Inflammatory macrophage treated with lipopolysaccharide for 4 hours (primary cell): ENCODE results near the gene IL36B.

Experiments used
- DNase-seq: peaks from one replicate; pipeline ENCODE4 v3.0.0-alpha.2; 2020

The IL36B gene

DNA sequence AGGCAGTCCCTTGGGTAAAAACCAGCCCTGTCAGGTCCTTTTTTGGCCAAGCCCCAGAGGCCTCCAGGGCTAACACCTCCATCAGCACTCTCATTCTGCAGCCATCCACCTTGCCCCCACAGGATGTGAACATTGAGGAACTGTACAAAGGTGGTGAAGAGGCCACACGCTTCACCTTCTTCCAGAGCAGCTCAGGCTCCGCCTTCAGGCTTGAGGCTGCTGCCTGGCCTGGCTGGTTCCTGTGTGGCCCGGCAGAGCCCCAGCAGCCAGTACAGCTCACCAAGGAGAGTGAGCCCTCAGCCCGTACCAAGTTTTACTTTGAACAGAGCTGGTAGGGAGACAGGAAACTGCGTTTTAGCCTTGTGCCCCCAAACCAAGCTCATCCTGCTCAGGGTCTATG lies 22.4 kb upstream of the IL36B start:
- no peak for DNase-seq

GRCh38 chr2:113073325-113073834 lies 20.7 kb upstream of the IL36B start:
- DNase-seq: no peak

GRCh38 chr2:113072584-113072983 lies 19.9 kb upstream of the IL36B start:
- no peak for DNase-seq

DNA sequence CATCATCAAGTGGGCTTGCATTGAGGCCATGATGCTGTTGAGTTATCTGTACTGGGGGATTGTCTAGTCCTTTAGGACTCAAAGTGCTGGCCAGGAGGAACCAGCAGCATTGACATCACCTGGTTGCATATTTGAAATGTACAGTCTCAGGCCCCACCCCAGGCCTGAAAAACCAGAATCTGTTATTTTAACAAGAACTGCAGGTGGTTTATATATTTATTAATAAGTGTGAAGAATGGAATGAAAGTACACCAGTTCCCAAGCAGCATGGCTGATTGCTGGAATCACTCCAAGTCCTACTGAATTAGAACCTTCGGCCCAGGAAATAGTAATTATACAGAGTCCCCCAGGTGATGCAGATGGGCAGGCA lies 17.9 kb upstream of the IL36B start:
- no peak for DNase-seq

GRCh38 chr2:113069676-113070605 lies 17.3 kb upstream of the IL36B start:
- DNase-seq: no peak

DNA sequence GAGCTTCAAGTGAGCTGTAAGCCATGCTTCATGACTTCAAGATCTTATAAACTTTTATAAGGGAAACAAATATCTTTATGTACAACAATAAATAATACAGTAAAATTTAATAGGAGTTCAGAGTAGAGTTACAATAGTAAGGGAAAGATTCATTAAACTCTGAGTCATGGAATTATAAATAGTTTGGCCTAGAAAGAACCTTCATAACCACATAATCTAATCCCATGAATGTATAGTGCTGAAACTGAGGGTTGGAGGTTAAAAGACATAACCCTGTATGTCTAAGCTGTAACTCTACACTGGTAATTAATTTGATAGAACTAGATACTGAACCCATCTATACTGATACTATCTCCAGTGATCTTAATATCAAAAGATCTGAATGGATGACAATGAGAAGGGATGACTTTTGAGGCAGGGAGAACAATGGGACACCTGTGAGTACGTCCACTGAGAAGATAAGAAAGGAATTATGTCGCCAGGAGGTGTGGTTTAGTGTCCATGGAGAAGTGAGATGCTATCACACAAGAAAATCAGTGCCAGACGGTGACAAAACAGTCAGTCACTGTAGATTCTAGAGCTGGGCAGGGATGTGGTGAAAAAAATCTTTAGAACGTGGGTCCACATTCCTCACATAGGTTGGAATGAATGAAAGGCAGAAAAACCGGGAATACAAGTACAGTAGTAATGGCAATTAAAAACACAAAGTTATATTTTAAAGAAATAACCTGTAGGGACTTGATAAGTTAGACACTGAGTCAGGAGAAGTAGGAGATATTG lies 16.2 kb upstream of the IL36B start:
- DNase-seq: no peak

- no peak for DNase-seq
Observed at GRCh38 chr2:113068249-113068648, 15.6 kb upstream of the IL36B start.

DNA sequence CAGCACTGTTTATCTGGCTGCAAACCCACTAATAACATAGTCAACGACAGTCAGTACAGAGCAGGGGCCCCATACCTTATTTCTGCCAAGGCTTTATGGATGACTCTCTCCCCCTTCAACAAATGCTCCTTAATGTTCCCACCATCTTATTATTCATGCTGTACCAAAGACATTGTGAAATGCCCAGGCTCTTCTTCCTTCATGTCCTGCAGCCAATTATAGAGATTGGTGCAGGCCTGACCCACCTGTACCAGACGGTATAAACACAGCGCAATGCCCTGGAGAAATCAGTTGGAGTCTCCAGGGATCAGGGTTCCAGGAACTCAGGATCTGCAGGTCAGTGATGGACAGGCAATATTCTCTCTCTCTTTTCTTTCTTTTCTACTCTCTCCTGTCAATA lies 15.0 kb upstream of the IL36B start, which contains the start of gene IL1F10:
Gene IL1F10, plus strand, starts transcription at position 290 of the 400 bp plus-strand sequence. CDS start 4,769 bp downstream, outside the sequence.
- DNase-seq: no peak

DNA sequence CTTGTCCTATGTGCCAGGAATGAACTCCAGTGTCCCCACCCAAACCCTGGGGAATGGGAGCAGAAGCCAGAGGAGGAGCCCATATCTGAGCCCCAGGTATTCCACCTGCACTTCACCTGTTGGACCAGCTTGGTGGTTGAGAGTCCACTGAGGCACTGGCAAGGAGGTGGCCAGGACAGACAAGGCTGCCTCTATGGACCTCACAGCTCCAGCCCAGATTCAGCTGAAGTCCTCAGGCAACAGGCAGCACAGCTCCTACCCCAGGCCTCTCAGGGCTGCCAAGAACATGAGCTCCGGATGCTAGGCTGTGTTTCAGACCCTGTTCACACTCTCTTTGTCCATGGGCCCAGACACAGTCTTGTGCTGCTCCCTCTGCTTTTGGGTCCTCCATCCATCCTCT lies 12.2 kb upstream of the IL36B start:
- no peak for DNase-seq

DNA sequence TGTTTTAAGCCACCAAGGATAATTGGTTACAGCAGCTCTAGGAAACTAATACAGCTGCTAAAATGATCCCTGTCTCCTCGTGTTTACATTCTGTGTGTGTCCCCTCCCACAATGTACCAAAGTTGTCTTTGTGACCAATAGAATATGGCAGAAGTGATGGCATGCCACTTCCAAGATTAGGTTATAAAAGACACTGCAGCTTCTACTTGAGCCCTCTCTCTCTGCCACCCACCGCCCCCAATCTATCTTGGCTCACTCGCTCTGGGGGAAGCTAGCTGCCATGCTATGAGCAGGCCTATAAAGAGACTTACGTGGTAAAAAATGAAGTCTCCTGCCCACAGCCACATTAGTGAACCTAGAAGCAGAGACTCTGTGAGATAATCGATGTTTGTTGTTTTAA lies 11.6 kb upstream of the IL36B start:
- DNase-seq: no peak

GRCh38 chr2:113061896-113062770 lies 9.5 kb upstream of the IL36B start:
- no peak for DNase-seq

GRCh38 chr2:113061241-113061640 lies 8.6 kb upstream of the IL36B start:
- no peak for DNase-seq

GRCh38 chr2:113060796-113061195 lies 8.1 kb upstream of the IL36B start:
- DNase-seq: no peak

GRCh38 chr2:113060396-113060795 lies 7.7 kb upstream of the IL36B start:
- peak; percentile 87 for DNase-seq

GRCh38 chr2:113058998-113059960 lies 6.6 kb upstream of the IL36B start, which contains the start of gene IL36RN:
TSS of gene IL36RN (plus strand) at chr2:113059198. CDS start at chr2:113059439, 241 bp downstream.
- no peak for DNase-seq

GRCh38 chr2:113058411-113058994 lies 5.8 kb upstream of the IL36B start:
- no peak for DNase-seq

DNA sequence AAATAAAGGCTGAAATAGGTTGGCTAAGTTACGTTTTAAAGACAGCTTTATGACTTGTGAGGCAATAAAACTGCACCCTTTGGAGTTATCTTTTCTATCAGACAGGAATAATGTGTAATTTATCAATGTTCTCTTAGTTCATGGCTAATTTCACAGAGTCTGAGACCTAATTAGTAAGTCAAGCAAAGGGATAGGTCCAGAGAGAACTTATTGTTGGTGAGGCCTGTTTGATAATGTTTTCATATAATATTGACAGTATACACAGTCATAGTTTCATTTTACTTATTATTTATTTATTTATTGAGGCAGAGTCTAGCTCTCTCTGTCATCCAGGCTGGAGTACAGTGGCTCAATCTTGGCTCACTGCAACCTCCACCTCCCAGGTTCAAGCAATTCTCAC lies 4.5 kb upstream of the IL36B start:
- no peak for DNase-seq

GRCh38 chr2:113056521-113056920 lies 3.9 kb upstream of the IL36B start:
- peak; percentile 93 for DNase-seq

DNA sequence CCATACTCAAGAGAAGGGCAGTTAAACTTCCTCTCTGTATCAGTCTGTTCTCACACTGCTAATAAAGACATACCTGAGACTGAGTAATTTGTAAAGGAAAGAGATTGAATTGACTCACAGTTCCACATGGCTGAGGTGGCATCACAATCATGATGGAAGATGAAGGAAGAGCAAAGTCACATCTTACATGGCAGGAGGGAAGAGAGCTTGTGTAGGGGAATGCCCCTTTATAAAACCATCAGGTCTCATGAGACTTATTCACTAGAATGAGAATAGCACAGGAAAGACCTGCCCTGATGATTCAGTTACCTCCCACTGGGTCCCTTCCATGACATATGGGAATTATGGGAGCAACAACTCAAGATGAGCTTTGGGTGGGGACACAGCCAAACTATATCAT lies 1.4 kb upstream of the IL36B start:
- DNase-seq: peak; percentile 85

DNA sequence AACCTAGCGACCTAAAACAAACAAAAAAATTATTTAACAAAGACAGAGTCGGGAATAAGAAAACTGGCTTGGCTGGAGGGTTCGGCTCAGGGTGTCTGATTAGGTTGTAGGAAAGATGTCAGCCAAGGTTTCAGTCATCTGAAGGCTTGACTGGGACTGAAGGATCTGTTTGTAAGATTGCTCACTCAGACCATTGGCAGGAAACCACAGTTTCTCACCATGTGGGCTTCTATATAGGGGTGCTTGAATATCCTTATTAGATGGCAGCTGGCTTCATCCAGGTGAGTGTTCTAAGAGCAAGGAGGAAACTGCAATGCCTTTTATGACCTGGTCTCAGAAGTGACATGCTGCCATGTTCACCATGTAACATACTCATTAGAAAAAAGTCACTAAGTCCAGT lies 999 bp upstream of the IL36B start:
- no peak for DNase-seq
